Neural progenitor cell (in vitro differentiated cells): ENCODE data around the gene PLCZ1. TPM values are rescaled to one million over a fixed set of nuclear protein-coding genes. Genes with fewer than 3 reads are reported as not detected.

Experiments used
- DNase-seq: peaks from one replicate; pipeline ENCODE4 v3.0.0-alpha.2; 2016; ENCODE audit warnings: low spot score
- H2AFZ ChIP-seq: fragments of 200-600 bp; sonication (generic); replicated peaks from 2 replicates; pipeline ENCODE4 v1.6.1; 2016; ENCODE audit warnings: antibody characterized with exemption
- H3F3A ChIP-seq: fragments of 200-600 bp; sonication (generic); 2 replicates; pipeline ENCODE4 v1.6.1; 2016; ENCODE audit warnings: antibody characterized with exemption, low read depth
- H3K27ac ChIP-seq: fragments of 200-600 bp; sonication (generic); 2 replicates; pipeline ENCODE4 v1.5.1; 2016; ENCODE audit warnings: mild to moderate bottlenecking
- H3K27me3 ChIP-seq: fragments of 200-600 bp; sonication (generic); 2 replicates; pipeline ENCODE4 v1.6.1; 2016; ENCODE audit warnings: mild to moderate bottlenecking, moderate library complexity
- H3K36me3 ChIP-seq: fragments of 200-600 bp; sonication (generic); 2 replicates; pipeline ENCODE4 v1.5.1; 2016
- H3K4me1 ChIP-seq: fragments of 200-600 bp; sonication (generic); 2 replicates; pipeline ENCODE4 v1.6.1; 2016; ENCODE audit warnings: mixed run types
- H3K4me2 ChIP-seq: fragments of 200-600 bp; sonication (generic); 2 replicates; pipeline ENCODE4 v1.6.1; 2016
- H3K4me3 ChIP-seq: fragments of 200-600 bp; sonication (generic); 2 replicates; pipeline ENCODE4 v1.5.1; 2016
- H3K79me2 ChIP-seq: fragments of 200-600 bp; sonication (generic); 2 replicates; pipeline ENCODE4 v1.6.1; 2016; ENCODE audit warnings: low read depth
- H3K9ac ChIP-seq: fragments of 200-600 bp; sonication (generic); 2 replicates; pipeline ENCODE4 v1.6.1; 2016
- H3K9me3 ChIP-seq: fragments of 200-600 bp; sonication (generic); 2 replicates; pipeline ENCODE4 v1.5.1; 2016; ENCODE audit warnings: low read depth
- H4K20me1 ChIP-seq: fragments of 200-600 bp; sonication (generic); 2 replicates; pipeline ENCODE4 v1.6.1; 2016; ENCODE audit warnings: low read depth
- H3K27ac Mint-ChIP-seq: 3 replicates; pipeline ENCODE4 v1.8.0; 2021; ENCODE audit warnings: mixed read lengths
- H3K27me3 Mint-ChIP-seq: 2 replicates; pipeline ENCODE4 v1.8.0; 2022; ENCODE audit warnings: low read depth, mild to moderate bottlenecking, inconsistent platforms, moderate library complexity, mixed read lengths; ENCODE audit not compliant: insufficient read depth
- H3K36me3 Mint-ChIP-seq: 3 replicates; pipeline ENCODE4 v1.8.0; 2021; ENCODE audit warnings: mixed read lengths
- H3K4me1 Mint-ChIP-seq: 3 replicates; pipeline ENCODE4 v1.8.0; 2021; ENCODE audit warnings: mixed read lengths
- H3K4me3 Mint-ChIP-seq: 3 replicates; pipeline ENCODE4 v1.8.0; 2021; ENCODE audit warnings: mild to moderate bottlenecking, moderate library complexity, mixed read lengths
- H3K9me3 Mint-ChIP-seq: 3 replicates; pipeline ENCODE4 v1.8.0; 2020; ENCODE audit warnings: mixed read lengths
- EZH2 ChIP-seq: fragments of 200-600 bp; sonication (generic); IDR thresholded peaks from 2 replicates; pipeline ENCODE4 v1.6.1; 2017; ENCODE audit warnings: antibody characterized with exemption, mild to moderate bottlenecking, moderate library complexity
- EZH2phosphoT487 ChIP-seq: fragments of 200-600 bp; sonication (generic); IDR thresholded peaks from 2 replicates; pipeline ENCODE4 v1.6.1; 2017; ENCODE audit warnings: antibody characterized with exemption
- total RNA-seq: library from RNA; depleted of rRNA; stranded (reverse); fragments of >200 nt; gene quantifications from 2 replicates; pipeline ENCODE4 v1.2.3, GENCODE V29; 2015; ENCODE audit warnings: low replicate concordance
- TF ChIP-seq, protein P1 (sequence below): fragments of 200-600 bp; sonication (generic); IDR thresholded peaks from 2 replicates; pipeline ENCODE4 v1.5.1; 2017; ENCODE audit warnings: antibody characterized with exemption, mild to moderate bottlenecking

The PLCZ1 gene
- total RNA-seq, 1 donor from 2014 or later, result not detected

GRCh38 chr12:18684430-18684829, 53.4 kb downstream of the PLCZ1 start:
- Histone ChIP-seq H3K4me3 (no peak overlapping the region), H3K9ac (no peak overlapping the region), H3K36me3 (no peaks in the 10 kb centered on the region), H3K27me3 (no peaks in the 10 kb centered on the region), H3K27ac (no peak overlapping the region), H2AFZ (no peak overlapping the region), H3F3A (peaks cover 15% of the 10 kb centered on the region), H3K9me3 (no peaks in the 10 kb centered on the region), H3K4me2 (no peak overlapping the region), H3K4me1 (peaks cover 33% of the 10 kb centered on the region), H3K79me2 (no peaks in the 10 kb centered on the region), H4K20me1 (no peaks in the 10 kb centered on the region)
- Mint-ChIP-seq H3K4me3 (no peak overlapping the region), H3K27ac (no peak overlapping the region), H3K4me1 (peaks cover 35% of the 10 kb centered on the region), H3K36me3 (no peaks in the 10 kb centered on the region), H3K9me3 (peaks cover 2% of the 10 kb centered on the region), H3K27me3 (no peaks in the 10 kb centered on the region)
- TF ChIP-seq EZH2phosphoT487, result no peak
- no peak for TF ChIP-seq EZH2
- no peak for DNase-seq

DNA sequence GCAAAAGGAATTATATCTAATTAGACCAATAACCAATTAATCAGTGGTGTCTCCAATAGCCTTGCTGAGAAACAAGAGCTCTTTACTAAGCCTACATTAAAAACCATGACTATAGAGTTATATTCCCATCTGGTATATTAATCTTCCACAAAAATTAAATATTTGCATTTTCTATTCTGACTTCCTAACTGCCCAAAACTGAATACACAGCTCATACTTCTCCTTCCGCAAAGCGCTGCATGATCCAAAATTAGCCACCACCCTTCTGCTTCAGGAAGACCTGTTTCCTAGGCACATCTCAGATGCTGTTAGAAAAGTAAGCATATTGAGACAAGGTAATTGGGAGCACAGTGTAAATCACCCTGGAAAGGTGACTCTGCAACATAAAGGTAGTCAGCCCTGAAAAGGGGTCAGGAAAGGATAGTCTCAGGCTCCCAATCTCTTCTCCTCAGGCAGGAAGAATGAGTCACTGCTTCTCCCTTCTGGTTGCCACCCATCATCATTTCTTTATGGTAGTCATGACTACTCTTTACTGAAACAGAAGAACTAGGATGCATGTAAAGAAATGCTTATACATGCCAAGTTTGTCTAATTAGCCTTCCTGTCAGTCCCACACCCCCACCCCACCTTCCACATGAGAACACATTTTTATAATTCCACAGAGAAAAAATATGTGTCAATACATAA, 54.3 kb downstream of the PLCZ1 start:
- H3K9me3 Mint-ChIP-seq, result peaks cover 2% of the 10 kb centered on the region
- no peak overlapping the region for H2AFZ ChIP-seq
- no peak overlapping the region for H3K27ac ChIP-seq
- peak overlapping the region; percentile 61 for H3K4me2 ChIP-seq
- no peaks in the 10 kb centered on the region for H3K36me3 ChIP-seq
- peaks cover 33% of the 10 kb centered on the region for H3K4me1 ChIP-seq
- peak overlapping the region; percentile 48 for H3K27ac Mint-ChIP-seq
- H4K20me1 ChIP-seq, result no peaks in the 10 kb centered on the region
- H3K4me3 ChIP-seq, result no peak overlapping the region
- no peak overlapping the region for H3K9ac ChIP-seq
- H3K4me3 Mint-ChIP-seq, result no peak overlapping the region
- H3F3A ChIP-seq, result peaks cover 15% of the 10 kb centered on the region
- H3K36me3 Mint-ChIP-seq, result no peaks in the 10 kb centered on the region
- no peaks in the 10 kb centered on the region for H3K27me3 ChIP-seq
- H3K4me1 Mint-ChIP-seq, result peaks cover 35% of the 10 kb centered on the region
- H3K79me2 ChIP-seq, result no peaks in the 10 kb centered on the region
- H3K27me3 Mint-ChIP-seq, result no peaks in the 10 kb centered on the region
- no peaks in the 10 kb centered on the region for H3K9me3 ChIP-seq
- DNase-seq, result no peak
- TF ChIP-seq EZH2 (no peak), EZH2phosphoT487 (no peak)
- TF ChIP-seq, protein P1, sequence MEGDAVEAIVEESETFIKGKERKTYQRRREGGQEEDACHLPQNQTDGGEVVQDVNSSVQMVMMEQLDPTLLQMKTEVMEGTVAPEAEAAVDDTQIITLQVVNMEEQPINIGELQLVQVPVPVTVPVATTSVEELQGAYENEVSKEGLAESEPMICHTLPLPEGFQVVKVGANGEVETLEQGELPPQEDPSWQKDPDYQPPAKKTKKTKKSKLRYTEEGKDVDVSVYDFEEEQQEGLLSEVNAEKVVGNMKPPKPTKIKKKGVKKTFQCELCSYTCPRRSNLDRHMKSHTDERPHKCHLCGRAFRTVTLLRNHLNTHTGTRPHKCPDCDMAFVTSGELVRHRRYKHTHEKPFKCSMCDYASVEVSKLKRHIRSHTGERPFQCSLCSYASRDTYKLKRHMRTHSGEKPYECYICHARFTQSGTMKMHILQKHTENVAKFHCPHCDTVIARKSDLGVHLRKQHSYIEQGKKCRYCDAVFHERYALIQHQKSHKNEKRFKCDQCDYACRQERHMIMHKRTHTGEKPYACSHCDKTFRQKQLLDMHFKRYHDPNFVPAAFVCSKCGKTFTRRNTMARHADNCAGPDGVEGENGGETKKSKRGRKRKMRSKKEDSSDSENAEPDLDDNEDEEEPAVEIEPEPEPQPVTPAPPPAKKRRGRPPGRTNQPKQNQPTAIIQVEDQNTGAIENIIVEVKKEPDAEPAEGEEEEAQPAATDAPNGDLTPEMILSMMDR, result no peak

DNA sequence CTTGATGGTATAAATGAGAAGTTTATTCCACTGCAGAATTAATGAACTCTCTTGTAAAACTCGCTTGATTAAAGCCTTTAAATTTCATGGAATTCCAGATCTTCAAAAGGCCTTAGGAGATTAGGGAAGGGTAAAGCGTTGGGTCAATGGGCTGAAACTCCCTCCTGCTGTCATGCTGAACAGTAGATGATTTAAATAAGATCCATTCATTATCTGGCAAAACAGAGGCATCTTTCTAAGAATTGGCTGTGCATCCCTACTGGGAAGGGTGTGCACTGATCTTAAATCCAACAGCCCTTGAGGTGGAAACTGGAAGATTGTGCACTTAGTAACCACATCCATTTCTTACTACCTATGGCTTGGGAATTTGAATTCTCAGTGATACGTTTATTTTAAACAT, 56.0 kb downstream of the PLCZ1 start:
- no peaks in the 10 kb centered on the region for H4K20me1 ChIP-seq
- H3K36me3 ChIP-seq, result no peaks in the 10 kb centered on the region
- peak overlapping the region; percentile 61 for H3K4me2 ChIP-seq
- no peak overlapping the region for H2AFZ ChIP-seq
- no peak overlapping the region for H3K4me3 Mint-ChIP-seq
- H3K4me1 Mint-ChIP-seq, result peaks cover 41% of the 10 kb centered on the region
- H3K4me3 ChIP-seq, result peak overlapping the region; percentile 17
- H3K9me3 ChIP-seq, result no peaks in the 10 kb centered on the region
- no peaks in the 10 kb centered on the region for H3K27me3 ChIP-seq
- H3K27me3 Mint-ChIP-seq, result no peaks in the 10 kb centered on the region
- H3K27ac ChIP-seq, result peak overlapping the region; percentile 61
- DNase-seq, result peak; percentile 82
- H3K9ac ChIP-seq, result no peak overlapping the region
- peaks cover 2% of the 10 kb centered on the region for H3K9me3 Mint-ChIP-seq
- TF ChIP-seq, protein P1, result no peak
- TF ChIP-seq EZH2phosphoT487, result peak; percentile 71
- TF ChIP-seq EZH2, result no peak
- H3K4me1 ChIP-seq, result peaks cover 45% of the 10 kb centered on the region
- no peaks in the 10 kb centered on the region for H3K79me2 ChIP-seq
- H3K27ac Mint-ChIP-seq, result peak overlapping the region; percentile 35
- H3F3A ChIP-seq, result peaks cover 15% of the 10 kb centered on the region
- no peaks in the 10 kb centered on the region for H3K36me3 Mint-ChIP-seq

- H3K4me3 ChIP-seq, result no peak overlapping the region
- no peaks in the 10 kb centered on the region for H4K20me1 ChIP-seq
- peak overlapping the region; percentile 88 for H2AFZ ChIP-seq
- no peak overlapping the region for H3K4me2 ChIP-seq
- Mint-ChIP-seq H3K27me3 (no peaks in the 10 kb centered on the region), H3K36me3 (no peaks in the 10 kb centered on the region), H3K4me3 (no peak overlapping the region), H3K27ac (no peak overlapping the region), H3K4me1 (peaks cover 16% of the 10 kb centered on the region), H3K9me3 (no peaks in the 10 kb centered on the region)
- no peaks in the 10 kb centered on the region for H3K27me3 ChIP-seq
- H3K36me3 ChIP-seq, result no peaks in the 10 kb centered on the region
- no peak for DNase-seq
- no peaks in the 10 kb centered on the region for H3K9me3 ChIP-seq
- H3K4me1 ChIP-seq, result peaks cover 31% of the 10 kb centered on the region
- peaks cover 9% of the 10 kb centered on the region for H3F3A ChIP-seq
- H3K9ac ChIP-seq, result no peak overlapping the region
- H3K27ac ChIP-seq, result no peak overlapping the region
- H3K79me2 ChIP-seq, result no peaks in the 10 kb centered on the region
- TF ChIP-seq EZH2 (no peak), EZH2phosphoT487 (no peak)
- TF ChIP-seq, protein P1, result no peak
Measured at GRCh38 chr12:18676996-18677588, 60.7 kb downstream of the PLCZ1 start.
